ENCODE data around the gene ATG10.
A peak's percentile ranks its signal among the peaks of the same experiment; 100 is the strongest.

The ATG10 gene

GRCh38 chr5:82168294-82168693 lies 196.5 kb downstream of the ATG10 start:
- no peak for DNase-seq

- peak; percentile 65 for DNase-seq
Measured at GRCh38 chr5:82169892-82170291, 198.1 kb downstream of the ATG10 start.

- DNase-seq = peak; percentile 94
Measured at GRCh38 chr5:82174128-82174918, 202.5 kb downstream of the ATG10 start.

- no peak for DNase-seq
Measured at GRCh38 chr5:82174919-82175219, 203.0 kb downstream of the ATG10 start.

- DNase-seq = no peak
Measured at GRCh38 chr5:82176115-82176814, 204.4 kb downstream of the ATG10 start.

- no peak for DNase-seq
Measured at GRCh38 chr5:82178378-82178777, 206.6 kb downstream of the ATG10 start.

- DNase-seq = no peak
Measured at GRCh38 chr5:82182662-82183061, 210.8 kb downstream of the ATG10 start.

- DNase-seq = no peak
Measured at GRCh38 chr5:82183828-82184227, 212.0 kb downstream of the ATG10 start.

GRCh38 chr5:82185851-82186250 lies 214.0 kb downstream of the ATG10 start:
- no peak for DNase-seq

- no peak for DNase-seq
Measured at GRCh38 chr5:82197550-82197949, 225.7 kb downstream of the ATG10 start.

- DNase-seq = no peak
Measured at GRCh38 chr5:82204567-82204966, 232.7 kb downstream of the ATG10 start.

GRCh38 chr5:82205005-82205404 lies 233.2 kb downstream of the ATG10 start:
- no peak for DNase-seq

GRCh38 chr5:82208371-82208770 lies 236.5 kb downstream of the ATG10 start:
- DNase-seq = no peak

- no peak for DNase-seq
Measured at GRCh38 chr5:82211855-82212572, 240.2 kb downstream of the ATG10 start.

GRCh38 chr5:82217917-82218316 lies 246.1 kb downstream of the ATG10 start:
- no peak for DNase-seq

GRCh38 chr5:82218374-82219156 lies 246.7 kb downstream of the ATG10 start:
- no peak for DNase-seq

GRCh38 chr5:82221020-82221419 lies 249.2 kb downstream of the ATG10 start:
- no peak for DNase-seq

- no peak for DNase-seq
Measured at GRCh38 chr5:82222597-82223574, 251.1 kb downstream of the ATG10 start.

- peak; percentile 82 for DNase-seq
Measured at GRCh38 chr5:82225525-82226172, 253.8 kb downstream of the ATG10 start.

GRCh38 chr5:82234885-82235284 lies 263.1 kb downstream of the ATG10 start:
- no peak for DNase-seq

GRCh38 chr5:82244151-82244550 lies 272.3 kb downstream of the ATG10 start:
- no peak for DNase-seq
